Neural cell (in vitro differentiated cells): ENCODE results near the gene SRD5A1.

Source experiments
- EZH2 ChIP-seq: fragments of 200-600, 300-800 bp; shearing (Covaris generic), sonication (generic); IDR thresholded peaks from 2 replicates; pipeline ENCODE4 v1.6.1; 2014; ENCODE audit warnings: antibody characterized with exemption, low read length, borderline replicate concordance, mild to moderate bottlenecking; ENCODE audit not compliant: insufficient read depth, poor library complexity, severe bottlenecking
- POLR2AphosphoS5 ChIP-seq: IDR thresholded peaks from 2 replicates; pipeline ENCODE4 v1.6.1; 2012
- RAD21 ChIP-seq: fragments of 450-650 bp; conservative IDR thresholded peaks from 2 replicates; pipeline ENCODE4 v1.6.1; 2014; ENCODE audit warnings: antibody characterized with exemption, mild to moderate bottlenecking, moderate library complexity
- TAF1 ChIP-seq: IDR thresholded peaks from 2 replicates; pipeline ENCODE4 v1.6.1; 2012; ENCODE audit warnings: low read depth
- TF ChIP-seq, protein P1 (sequence below): fragments of 450-650 bp; IDR thresholded peaks from 2 replicates; pipeline ENCODE4 v1.5.1; 2014; ENCODE audit warnings: antibody characterized with exemption, mild to moderate bottlenecking, moderate library complexity; ENCODE audit not compliant: poor library complexity, severe bottlenecking
- TF ChIP-seq, protein P2 (sequence below): IDR thresholded peaks from 2 replicates; pipeline ENCODE4 v1.6.1; 2012; ENCODE audit warnings: borderline replicate concordance

DNA sequence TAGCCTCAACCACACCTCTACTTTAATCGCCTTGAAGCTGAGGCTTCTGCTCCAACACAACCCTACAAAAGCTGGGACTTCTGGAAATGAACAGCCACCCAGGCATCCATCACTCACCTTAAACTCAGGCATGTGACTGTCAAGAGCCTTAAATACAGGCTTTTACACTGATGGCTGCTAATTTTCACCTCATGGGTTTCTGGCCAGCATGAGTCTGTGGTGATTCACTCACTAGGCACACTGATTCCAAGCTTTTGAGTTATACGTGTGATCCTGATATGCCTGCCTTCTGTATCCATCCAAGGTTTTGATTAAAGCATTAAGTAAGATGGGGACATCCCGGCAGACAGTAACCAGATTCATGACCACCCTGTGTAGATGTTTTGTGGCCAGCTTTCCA, 9.3 kb upstream of the SRD5A1 start:
- no peak for TF ChIP-seq RAD21
- no peak for TF ChIP-seq EZH2
- TF ChIP-seq POLR2AphosphoS5: no peak
- no peak for TF ChIP-seq TAF1
- TF ChIP-seq, protein P1, sequence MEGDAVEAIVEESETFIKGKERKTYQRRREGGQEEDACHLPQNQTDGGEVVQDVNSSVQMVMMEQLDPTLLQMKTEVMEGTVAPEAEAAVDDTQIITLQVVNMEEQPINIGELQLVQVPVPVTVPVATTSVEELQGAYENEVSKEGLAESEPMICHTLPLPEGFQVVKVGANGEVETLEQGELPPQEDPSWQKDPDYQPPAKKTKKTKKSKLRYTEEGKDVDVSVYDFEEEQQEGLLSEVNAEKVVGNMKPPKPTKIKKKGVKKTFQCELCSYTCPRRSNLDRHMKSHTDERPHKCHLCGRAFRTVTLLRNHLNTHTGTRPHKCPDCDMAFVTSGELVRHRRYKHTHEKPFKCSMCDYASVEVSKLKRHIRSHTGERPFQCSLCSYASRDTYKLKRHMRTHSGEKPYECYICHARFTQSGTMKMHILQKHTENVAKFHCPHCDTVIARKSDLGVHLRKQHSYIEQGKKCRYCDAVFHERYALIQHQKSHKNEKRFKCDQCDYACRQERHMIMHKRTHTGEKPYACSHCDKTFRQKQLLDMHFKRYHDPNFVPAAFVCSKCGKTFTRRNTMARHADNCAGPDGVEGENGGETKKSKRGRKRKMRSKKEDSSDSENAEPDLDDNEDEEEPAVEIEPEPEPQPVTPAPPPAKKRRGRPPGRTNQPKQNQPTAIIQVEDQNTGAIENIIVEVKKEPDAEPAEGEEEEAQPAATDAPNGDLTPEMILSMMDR: no peak
- TF ChIP-seq, protein P2, sequence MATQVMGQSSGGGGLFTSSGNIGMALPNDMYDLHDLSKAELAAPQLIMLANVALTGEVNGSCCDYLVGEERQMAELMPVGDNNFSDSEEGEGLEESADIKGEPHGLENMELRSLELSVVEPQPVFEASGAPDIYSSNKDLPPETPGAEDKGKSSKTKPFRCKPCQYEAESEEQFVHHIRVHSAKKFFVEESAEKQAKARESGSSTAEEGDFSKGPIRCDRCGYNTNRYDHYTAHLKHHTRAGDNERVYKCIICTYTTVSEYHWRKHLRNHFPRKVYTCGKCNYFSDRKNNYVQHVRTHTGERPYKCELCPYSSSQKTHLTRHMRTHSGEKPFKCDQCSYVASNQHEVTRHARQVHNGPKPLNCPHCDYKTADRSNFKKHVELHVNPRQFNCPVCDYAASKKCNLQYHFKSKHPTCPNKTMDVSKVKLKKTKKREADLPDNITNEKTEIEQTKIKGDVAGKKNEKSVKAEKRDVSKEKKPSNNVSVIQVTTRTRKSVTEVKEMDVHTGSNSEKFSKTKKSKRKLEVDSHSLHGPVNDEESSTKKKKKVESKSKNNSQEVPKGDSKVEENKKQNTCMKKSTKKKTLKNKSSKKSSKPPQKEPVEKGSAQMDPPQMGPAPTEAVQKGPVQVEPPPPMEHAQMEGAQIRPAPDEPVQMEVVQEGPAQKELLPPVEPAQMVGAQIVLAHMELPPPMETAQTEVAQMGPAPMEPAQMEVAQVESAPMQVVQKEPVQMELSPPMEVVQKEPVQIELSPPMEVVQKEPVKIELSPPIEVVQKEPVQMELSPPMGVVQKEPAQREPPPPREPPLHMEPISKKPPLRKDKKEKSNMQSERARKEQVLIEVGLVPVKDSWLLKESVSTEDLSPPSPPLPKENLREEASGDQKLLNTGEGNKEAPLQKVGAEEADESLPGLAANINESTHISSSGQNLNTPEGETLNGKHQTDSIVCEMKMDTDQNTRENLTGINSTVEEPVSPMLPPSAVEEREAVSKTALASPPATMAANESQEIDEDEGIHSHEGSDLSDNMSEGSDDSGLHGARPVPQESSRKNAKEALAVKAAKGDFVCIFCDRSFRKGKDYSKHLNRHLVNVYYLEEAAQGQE: no peak
